NCI-H2081 (cell line): ENCODE measurements around the gene MYO18B.

ENCODE experiments used
- DNase-seq, 2 experiments: peaks; one replicate each; lab custom pipeline; 2025; lab: John Stamatoyannopoulos, UW

Gene MYO18B

DNA sequence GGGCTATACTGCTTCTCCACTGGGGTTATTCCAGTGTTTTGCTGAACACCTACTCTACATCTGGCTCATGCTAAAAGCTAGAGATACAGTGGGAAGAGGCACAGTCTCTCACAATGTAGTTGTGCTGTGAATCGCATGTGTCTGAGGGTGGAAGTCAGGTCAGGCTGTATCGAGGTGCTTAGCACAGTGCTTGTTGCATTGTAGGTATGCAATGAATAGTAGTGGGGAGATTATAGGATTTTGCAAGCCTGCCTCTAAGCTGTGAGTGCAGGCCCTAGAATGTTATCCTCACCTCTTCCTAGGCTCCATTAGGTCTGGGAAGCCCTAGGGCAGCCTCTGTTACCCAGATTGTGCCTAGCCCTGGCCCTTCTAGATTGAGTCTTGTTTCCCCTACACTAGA is 37.4 kb downstream of the MYO18B start:
- no peak for DNase-seq

DNA sequence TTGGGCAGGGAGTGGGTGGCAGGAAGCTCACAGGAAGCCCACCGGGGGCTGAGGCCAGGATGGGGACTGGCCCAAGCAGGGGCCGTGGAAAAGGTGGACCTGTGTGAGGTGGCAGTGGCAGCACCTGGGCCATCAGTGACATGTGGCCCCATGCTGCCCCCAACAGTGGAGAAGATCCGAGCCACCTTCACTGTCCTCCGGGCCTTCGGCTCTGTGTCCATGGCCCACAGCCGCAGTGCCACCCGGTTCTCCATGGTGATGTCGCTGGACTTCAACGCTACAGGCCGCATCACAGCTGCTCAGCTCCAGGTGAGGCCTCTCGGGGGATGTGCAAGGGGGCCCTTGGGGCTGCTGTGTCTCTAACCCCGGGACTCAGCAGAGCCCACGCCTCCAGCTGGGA is 37.9 kb downstream of the MYO18B start:
- DNase-seq: no peak

DNA sequence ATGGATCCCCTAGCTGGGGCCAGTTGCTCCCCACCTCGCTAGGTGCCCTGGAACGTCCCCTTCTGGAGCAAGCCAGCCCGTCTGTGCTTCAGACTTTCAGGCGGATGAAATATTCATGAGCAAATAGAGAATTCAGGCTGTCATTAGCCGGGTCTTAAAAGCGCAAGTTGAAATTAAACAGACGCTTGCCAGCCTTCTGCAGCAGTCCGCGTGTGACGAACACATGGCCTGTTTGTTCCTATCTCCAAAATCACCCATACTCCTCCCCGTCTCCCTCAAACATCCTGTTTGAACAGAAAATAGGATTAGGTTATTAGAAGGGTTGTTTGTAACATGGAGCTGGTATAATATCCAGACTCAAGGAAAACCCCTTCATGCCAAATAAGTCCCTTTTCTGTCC is 38.7 kb downstream of the MYO18B start:
- DNase-seq: peak; percentile 63 to 81

DNA sequence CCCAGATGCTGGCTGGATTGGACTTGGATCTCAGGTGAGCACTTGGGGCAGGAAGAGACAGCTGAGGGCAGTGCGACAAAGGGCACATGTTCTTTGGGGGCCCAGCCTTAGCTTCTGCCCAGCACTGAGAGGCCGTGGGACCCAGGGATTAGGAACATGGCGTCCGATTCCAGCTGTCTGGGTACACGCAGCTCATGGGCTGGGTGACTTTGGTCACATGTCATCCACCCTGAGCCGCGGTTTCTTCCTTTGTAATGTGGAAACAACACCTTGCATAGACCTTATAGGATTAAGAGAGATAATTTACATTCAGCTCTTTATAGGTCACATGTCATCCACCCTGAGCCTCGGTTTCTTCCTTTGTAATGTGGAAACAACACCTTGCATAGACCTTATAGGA is 39.8 kb downstream of the MYO18B start:
- no peak for DNase-seq

DNA sequence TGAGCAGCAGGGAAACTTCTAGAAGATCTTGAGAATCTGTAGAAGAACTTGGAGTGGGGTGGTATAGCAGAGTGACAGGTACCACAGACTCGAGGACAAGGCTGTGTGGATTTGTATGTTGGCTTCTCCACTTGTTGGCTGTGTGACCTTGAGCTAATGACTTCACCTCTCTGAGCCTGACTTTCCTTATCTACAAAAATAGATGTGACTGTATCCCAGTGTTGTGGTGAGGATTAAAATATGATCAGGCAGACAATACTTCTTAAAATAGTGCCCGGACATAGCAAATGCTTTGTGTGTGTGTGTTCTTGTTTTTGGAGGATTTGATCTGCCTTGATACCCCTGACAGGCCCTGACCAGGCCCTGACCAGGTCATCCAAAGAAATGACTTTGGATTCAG is 40.8 kb downstream of the MYO18B start:
- no peak for DNase-seq

DNA sequence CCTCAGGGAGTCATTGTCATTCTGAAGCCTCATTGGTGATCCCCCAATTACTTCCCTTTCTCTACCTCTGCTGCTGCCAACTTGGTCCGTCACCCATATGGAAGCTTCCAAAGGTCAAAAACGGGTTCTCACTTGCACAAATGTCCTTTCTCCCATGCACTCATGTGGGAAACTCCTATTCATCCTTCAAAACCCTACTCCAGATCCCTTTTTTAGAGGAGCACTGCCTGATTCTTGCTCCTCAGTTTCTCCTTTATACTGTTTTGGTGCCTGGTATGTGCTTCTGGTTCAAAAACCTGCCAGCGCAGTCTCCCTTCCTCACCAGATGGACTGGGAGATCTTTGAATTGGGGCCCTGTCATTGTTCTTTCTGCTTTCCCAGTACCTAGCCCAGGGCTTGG is 41.9 kb downstream of the MYO18B start:
- no peak for DNase-seq

DNA sequence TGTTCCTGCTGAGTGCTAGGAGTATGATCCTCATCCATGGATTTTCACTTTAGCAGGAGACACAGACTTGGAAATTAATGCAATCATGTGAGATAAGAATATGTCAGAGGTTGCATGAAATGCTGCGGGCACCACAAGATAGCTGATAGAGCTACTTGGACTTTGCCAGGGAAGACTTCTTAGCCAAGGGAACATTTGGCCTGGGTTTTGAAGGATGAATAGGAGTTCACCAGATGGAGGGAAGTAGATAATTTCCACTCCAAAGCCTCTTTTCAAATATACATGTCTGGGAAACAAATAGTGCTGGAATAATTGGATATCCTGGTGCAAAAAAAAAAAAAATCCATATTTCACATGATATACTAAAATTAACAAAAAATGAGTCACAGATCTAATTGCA is 44.2 kb downstream of the MYO18B start:
- no peak for DNase-seq

DNA sequence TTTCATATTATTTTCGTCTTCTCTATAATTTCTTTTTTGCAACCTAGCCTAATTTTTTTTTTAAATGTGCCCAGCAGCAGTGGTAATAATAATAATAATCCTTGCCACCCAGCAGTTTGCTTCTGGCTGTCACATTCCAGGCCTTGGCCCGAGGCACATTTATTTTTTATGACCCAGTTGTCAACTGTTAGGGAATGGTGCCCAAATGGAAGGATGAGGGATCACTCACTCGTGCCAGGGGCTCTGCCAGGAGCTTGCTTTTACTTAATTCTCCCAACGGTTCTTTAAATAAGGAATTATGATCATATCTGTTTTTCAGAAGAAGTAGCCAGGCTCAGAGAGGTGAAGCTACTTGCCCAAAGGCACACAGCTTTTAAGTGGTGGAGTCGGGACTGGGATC is 49.6 kb downstream of the MYO18B start:
- no peak for DNase-seq

DNA sequence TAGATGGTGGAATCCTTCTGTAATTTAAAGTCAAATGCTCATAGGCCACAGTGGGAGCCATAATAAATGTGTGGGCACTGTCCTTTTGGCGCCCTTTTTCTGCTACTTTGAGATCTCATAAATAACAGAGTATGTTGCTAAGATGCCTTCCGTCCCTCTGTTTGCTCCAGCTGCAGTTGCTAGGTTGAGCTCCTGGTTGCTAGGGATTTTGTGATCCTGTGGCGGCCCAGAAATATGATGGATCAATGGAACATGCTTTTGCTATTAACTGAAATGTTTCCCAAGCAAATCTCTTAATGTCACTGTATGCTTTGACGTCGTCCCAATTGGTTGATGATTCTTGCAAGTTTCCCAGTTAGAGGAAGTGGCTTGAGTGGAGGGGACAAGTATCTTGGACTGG is 53.5 kb downstream of the MYO18B start:
- no peak for DNase-seq

DNA sequence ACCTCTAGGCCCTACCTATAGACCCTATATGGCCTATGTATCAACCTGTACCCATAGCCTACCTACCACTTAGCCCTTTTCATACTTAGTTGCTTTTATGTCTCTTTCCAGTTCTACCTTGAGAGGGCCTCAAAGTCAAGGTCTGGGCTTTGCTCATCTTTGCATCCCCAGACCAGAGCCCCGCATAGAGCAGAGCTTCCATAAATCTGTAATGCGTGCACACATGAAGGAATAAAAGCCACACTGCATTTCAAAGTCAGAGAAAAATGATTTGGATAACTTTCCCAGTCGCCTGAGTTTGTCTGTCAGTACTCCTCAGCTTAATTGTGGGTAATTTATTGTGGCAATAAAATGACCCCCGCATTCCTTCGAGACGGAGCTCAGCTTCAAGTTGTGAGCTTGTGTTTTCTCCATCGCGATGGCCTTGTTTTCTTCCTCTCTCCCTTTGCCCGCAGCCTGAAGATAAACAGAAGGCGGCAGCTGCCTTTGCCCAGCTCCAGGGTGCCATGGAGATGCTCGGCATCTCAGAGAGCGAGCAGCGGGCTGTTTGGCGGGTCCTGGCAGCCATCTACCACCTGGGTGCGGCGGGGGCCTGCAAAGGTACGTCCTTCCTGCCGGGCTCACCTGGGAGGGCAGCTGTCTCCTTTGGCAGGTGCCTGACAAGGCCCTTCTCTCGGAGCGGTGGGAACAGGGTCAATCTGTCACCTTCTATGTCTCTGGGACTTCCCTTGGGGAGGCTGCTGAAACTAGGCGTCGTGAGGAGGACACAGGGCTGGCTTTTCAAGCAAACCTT is 55.7 kb downstream of the MYO18B start:
- DNase-seq: peak; percentile 34 to 71

DNA sequence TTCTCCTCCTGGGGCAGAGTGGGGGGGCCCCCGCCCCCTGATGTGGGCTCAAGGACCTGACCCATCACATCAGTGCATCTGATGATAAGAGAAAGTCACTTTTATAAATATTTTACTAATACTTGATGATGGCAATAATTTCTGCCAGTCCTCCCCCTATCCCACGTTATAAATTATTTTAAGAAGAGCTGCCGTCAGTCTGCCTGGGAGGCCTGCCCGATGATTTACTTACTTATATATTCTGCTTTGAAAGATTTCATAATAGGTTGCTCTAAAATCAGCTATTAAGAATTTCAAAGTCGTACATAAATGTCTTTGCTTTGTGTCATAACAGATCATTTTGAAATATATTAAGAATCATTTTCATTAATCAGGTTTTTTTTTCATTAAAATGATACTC is 58.8 kb downstream of the MYO18B start:
- no peak for DNase-seq

DNA sequence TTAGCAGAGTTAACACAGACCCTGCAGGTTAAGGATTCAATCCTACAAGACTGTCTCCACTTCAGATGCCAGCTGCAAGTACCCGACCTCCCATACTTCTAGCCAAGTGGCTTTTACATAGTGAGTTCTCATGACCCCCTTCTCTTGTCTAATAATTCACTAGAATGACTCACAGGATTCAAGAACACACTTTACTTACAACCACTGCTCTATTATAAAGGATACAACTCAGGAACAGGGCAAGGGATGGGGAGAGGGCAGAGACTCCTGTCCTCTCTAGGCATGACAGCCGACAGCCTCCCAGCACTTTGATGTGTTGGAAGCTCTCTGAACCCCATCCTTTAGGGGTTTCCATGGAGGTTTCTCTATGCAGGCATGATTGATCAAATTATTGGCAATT is 60.0 kb downstream of the MYO18B start:
- DNase-seq: no peak

DNA sequence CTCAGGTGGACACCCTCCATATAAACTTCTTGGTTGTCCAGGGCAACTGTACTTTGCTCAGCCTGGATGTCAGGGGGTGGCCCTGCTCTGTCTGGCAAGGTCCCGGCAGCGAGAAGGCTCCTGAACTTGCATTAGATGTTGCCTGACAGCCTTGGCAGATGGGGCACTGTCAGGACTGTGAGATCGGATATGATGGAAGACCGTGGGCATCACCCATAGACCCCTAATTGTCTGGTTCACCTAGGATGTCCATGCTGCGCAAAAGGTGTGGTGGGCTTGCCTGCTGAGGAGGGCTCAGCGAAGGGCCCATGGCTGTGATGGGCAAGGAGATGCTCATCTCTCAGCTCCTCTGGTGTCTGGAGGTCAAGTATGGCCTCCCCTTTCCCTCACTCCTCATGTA is 62.7 kb downstream of the MYO18B start:
- no peak for DNase-seq

DNA sequence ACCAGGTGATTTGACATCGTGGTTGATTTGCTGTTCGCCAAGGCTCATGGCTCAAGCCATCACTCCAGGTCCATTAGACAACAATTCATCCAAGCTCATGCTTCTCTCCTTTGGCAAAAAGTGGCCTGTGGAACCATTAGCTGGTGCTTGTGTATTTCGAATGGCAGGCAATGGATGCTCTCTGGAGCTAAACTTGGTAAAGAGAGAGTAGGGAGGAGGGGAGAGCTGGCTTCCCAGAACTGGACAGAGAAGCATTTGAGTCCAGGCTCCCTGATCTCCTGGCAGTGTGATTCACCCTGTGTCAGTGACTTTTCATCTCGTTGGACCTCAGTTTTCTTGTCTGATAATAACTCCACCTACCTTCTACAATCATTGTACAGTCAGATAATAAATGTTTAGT is 64.6 kb downstream of the MYO18B start:
- no peak for DNase-seq

DNA sequence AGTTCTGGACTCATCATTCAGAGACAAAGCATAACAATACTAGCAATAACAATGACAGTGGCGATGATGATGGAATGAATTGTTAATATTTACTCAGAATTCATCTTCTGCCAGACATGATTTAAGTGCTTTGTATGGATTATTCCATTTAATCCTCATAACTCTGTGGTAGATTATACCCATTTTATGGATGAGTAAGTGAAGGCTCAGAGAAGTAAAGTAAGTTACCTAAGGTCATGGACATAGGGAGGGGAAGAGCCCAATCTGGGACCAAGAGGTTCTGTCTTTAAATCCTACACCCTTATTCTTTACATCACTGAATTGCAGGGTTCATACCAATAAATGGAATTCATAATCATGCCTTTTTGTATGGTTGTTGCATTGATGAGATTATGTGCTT is 72.7 kb downstream of the MYO18B start:
- DNase-seq: no peak

DNA sequence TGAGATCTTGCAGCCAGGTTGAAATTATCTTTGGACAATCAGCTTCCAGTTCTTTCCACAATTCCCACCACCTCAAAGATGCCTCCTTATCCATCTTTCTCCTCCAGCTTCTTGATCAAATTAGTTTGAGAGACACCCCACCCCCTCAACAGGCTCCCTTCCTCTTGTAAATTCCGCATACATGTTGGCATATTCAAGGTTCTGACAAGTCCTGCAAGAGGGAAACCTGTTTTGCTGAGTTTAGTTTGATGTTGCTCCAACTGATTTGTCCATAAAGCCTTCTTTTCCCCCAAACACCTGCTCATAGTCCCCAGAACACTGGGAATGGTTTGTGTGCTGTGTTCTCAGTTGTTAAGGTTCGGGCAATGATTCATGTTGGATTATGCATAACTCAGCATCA is 73.6 kb downstream of the MYO18B start:
- DNase-seq: no peak

DNA sequence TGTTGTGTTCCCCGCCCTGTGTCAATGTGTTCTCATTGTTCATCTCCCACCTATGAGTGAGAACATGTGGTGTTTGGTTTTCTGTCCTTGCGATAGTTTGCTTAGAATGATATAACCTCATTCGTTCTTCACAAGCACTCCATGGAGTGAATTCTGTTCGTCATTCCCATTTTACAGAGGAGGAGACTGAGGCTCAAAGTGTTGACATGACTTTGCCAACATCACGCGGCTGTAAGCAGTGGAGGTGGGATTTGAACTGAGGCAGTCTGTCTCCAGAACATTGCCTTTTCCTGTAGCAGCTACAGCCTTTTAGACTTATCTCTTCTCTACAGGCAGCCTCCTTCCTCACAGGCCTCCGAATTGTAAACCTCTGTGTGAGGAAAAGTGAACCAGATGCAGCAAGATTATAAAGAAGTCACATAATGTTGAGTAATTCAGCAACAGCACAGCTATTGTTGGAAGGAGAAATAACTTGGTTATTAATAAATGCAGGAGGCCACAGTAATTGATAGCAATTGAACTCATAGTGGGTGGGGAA is 74.6 kb downstream of the MYO18B start:
- DNase-seq: no peak

DNA sequence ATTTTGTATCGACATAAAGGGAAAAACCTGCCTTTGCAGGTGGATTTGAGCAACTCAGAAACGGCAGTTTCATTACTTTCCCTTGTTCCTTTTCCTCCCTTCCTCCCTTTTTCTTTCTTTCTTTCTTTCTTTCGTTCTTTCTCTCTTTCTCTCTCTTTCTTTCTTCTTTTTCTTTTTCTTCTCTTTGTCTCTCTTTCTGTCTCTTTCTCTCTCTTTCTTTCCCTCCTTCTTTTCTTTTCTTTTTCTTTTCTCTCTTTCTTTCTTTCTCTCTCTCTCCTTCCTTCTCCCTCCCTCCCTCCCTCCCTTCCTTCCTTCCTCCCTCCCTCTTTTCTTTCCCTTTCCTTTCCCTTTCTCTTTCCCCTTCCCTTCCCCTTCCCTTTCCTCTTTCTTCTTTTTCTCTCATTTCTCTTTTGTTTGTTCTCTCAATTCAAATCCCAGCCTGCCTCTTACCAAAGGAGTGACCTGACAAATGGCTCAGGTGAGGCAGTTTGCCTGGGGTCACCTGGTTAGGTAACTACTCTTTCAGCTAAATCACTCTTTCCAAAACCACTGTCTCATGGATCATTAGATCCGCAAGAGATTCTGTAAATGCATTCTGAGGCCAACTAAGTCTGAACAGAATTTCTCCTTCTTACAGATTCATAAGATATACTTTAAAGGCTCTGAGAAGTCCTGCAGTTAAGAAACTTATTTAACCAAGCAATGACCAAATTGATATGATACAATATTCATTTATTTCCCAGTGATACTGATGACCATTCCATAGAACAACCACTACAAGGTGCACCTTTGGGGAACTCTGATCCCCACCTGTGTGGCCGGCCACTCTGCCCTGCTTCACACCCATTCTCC is 75.3 kb downstream of the MYO18B start:
- no peak for DNase-seq

DNA sequence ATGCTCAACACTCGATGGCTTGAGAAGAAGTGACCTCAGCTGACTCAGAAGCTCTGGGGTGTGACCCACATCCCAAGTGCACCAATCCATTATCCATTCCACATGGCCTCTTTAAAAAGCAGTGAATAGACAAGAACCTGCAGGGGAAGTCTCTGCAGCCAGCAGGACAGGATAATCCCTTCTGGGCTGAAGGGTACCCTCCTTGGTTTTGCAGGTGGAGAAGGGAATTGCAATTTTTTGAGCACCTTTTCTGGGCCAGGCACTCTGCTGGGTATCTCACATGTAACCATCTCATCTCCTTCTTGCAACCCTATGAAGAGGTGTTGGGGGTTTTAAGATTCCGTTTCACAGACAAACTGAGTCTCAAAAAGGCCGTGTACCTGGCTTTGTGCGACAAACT is 76.6 kb downstream of the MYO18B start:
- no peak for DNase-seq

DNA sequence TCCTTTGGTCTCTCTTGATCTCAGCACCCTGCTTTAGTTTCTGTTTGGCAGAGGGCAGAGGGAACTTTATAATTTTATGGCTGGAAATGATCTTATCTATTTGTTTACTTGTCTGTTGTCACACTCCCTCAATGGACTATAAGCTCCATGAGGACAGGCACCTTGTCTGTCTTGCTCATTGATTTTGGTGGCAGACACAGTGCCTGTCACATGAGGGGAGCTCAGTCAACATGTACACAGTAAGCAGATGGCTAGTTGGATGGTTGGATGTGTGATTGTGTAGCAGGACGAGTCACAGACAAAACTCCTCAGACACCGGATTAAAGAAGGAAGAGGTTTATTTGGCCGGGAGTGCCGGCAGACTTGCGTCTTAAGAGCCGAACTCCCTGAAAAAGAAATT is 80.4 kb downstream of the MYO18B start:
- DNase-seq: no peak

DNA sequence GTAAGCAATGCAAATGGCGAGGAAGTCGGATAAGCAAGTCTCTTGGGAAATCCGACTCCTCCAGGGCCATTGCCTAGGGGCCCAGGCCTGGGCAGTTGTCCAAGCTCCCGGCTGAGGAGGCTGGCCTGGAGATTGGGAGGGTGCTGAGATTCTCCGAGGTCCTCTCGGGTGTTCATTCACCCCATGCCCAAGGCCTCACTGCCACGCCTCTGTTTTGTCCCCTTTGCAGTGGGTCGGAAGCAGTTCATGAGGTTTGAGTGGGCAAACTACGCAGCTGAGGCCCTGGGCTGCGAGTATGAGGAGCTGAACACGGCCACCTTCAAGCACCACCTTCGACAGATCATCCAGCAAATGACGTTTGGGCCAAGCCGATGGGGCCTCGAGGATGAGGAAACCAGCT is 81.3 kb downstream of the MYO18B start:
- no peak for DNase-seq

DNA sequence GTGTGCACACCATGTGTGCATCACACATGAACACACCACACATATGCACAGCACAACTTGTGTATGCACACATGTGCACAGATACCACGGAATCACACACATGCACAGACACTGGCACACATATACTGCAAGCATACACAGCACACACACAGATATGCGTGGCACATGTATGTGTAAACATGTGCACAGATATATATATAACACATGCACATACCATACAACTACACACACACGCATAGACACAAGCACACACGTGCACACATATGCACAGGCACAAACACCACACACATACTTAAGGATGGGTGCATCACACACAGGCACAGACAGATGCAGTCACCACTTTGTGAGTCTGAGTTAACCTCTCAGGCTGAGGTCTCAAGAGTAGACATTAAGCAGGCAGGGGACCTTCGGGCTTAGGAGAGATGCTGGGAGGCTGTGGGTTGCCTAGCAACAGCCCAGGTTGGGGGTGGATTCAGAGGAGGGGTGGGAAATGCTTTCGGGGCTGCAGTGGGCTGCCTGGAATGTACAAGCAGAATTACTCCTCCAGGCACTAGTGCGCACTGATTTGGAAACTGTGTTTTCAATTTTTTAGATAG is 82.9 kb downstream of the MYO18B start:
- DNase-seq: no peak

DNA sequence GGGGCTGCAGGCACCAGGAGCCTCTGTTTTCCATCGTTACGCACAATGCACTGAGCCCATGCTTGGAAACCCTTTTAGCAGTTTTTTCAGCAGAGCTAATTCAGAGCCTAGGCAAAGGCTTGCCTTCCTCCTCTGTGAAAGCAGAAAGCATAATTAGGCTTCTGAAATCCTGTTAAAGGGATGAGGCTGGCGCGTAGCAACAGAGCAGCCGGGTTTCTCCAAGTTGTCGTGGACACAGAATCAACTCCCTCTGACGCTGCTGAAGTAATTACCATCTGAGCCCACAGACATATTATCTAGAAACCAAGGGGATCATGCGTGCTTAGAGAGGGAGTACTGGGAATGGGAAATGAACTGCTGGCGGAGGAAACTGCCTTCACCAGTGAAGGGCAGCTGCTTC is 85.4 kb downstream of the MYO18B start:
- peak in 1 of 2 experiments; percentile 32 for DNase-seq
